ENCODE results near the gene MTLN.
"Not testable (repeated sequence)": the region's sequence is repeated elsewhere in the genome, so short reads cannot be mapped to it uniquely, and the experiment has no call there.

Gene MTLN, protein sequence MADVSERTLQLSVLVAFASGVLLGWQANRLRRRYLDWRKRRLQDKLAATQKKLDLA

DNA sequence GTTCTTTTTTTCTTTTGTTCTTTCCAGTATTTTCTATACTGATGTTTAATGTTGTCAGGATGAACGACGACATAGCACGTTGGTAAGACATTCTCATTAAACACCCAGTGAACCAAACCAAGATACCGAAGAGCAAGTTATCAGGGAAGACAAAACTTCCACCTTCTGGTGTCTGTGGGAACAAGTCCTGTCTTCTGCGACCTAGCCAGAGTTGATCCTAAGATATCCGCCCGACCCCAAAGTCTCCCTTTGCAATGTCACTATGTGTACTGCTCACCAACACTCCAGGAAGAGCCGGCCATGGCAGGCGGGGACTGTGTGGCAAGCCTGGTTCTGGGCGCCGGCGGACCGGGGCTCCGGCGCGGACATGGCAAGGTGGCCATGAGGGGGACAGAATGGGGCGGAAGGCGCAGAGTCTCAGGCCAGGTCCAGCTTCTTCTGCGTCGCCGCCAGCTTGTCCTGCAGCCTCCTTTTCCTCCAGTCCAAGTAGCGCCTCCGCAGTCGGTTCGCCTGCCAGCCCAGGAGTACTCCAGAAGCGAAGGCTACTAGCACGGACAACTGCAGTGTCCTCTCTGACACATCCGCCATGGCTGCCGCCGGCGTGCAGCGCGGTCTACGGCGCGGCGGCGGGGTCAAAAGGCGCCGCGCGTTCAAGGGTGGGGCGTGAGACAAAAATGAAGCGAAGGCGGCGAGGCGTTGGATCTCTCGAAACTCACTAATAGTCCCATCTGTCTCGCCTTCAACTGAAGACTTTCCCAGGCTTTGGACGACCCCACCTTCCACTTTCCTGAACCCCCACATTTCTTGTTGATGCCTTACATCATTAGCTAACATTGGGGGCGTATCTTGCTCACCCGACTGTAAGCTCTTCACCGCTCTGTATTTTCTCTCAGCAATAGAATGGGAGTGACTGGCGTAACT is at the start of gene MTLN:
Gene MTLN (minus strand): TSS at position 610 of the 921 bp plus-strand sequence. CDS start 22 bp downstream, at position 588.
- Histone ChIP-seq H3K4me3 (ENCODE audit: low read depth in 1 of 2, low read length in 2 of 2) (peak within 1 kb of the TSS; percentile 95 to 98), H3K27me3 (ENCODE audit: control insufficient read depth in 1 of 2, insufficient read depth in 2 of 2, low read length in 2 of 2) (peaks cover 0 to 2% of the 10 kb centered on the region in 2 donors), H3K36me3 (ENCODE audit: control insufficient read depth in 1 of 2, insufficient read depth in 2 of 2, low read length in 2 of 2) (peaks cover 0 to 17% of the 10 kb centered on the region in 2 donors), H3K9ac (ENCODE audit: low read depth in 1 of 2, low read length in 2 of 2) (peak within 1 kb of the TSS; percentile 84 to 97), H3K27ac (ENCODE audit: low read depth, low read length) (peak within 1 kb of the TSS; percentile 62), H3K9me3 (ENCODE audit: control insufficient read depth in 1 of 2, low read length in 2 of 2) (no peaks in the 10 kb centered on the region), H3K4me1 (ENCODE audit: control insufficient read depth in 1 of 2, insufficient read depth in 2 of 2, low read length in 2 of 2) (peaks cover 10 to 17% of the 10 kb centered on the region in 2 donors)

DNA sequence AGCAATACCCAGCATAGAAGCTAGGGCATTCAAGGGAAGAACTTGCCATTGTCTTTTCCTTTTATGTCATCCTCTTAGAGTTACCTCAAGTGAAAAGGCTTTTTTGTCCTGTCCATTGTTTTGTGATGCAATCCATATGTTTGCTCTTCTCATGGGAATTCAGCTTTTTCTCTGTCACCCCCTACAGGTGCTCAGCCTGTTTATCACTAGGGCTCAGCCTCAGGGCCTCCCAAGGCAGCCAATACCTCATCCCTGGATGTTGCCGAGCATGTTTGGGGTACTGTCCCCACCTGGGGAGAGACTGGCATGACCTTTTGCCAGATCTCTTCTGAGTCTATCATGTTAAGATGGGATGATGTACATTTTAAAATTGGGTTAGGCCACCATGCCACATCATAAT is 49.6 kb upstream of the MTLN start:
- not testable (repeated sequence) for H3K4me3 ChIP-seq (ENCODE audit: low read depth in 1 of 2, low read length in 2 of 2); H3K27ac ChIP-seq (ENCODE audit: low read depth, low read length); H3K36me3 ChIP-seq (ENCODE audit: control insufficient read depth in 1 of 2, insufficient read depth in 2 of 2, low read length in 2 of 2); H3K9ac ChIP-seq (ENCODE audit: low read depth in 1 of 2, low read length in 2 of 2); H3K4me1 ChIP-seq (ENCODE audit: control insufficient read depth in 1 of 2, insufficient read depth in 2 of 2, low read length in 2 of 2); H3K27me3 ChIP-seq (ENCODE audit: control insufficient read depth in 1 of 2, insufficient read depth in 2 of 2, low read length in 2 of 2); H3K9me3 ChIP-seq (ENCODE audit: control insufficient read depth in 1 of 2, low read length in 2 of 2)

DNA sequence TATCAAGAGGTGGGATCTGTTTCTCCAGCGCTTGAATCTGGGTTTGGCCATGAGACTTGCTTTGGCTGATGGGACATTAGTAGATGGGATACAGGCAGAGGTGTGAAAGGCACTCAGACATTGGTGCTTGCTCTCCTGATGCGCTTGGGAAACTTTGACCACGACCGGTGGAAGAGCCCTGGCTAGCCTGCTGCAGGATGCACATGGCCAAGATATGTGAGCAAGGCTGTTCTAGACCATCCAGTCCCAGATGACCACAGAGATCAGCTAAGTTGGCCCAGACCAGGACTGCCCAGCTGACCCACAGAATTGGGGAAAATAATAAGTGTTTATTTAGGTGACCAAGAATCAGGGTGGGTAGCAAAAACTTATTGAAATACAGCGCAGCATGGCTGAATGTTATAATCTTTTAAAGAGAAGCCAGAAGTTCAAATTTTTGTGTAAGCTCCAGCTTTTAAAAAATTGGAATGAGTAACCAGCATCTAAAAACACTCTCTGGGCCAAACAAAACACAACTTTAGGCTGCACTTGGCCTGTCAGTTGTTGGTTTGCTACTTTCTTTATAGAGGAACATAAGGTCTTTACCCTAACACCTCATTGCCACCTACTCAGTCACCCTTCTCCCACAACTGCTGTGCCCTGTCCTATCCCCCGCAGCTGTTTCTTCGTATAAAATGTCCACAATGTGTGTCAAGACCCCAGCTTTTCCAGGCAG is 35.9 kb upstream of the MTLN start:
- H3K27me3 ChIP-seq (ENCODE audit: control insufficient read depth in 1 of 2, insufficient read depth in 2 of 2, low read length in 2 of 2); H3K4me1 ChIP-seq (ENCODE audit: control insufficient read depth in 1 of 2, insufficient read depth in 2 of 2, low read length in 2 of 2); H3K4me3 ChIP-seq (ENCODE audit: low read depth in 1 of 2, low read length in 2 of 2); H3K9me3 ChIP-seq (ENCODE audit: control insufficient read depth in 1 of 2, low read length in 2 of 2); H3K27ac ChIP-seq (ENCODE audit: low read depth, low read length); H3K36me3 ChIP-seq (ENCODE audit: control insufficient read depth in 1 of 2, insufficient read depth in 2 of 2, low read length in 2 of 2); H3K9ac ChIP-seq (ENCODE audit: low read depth in 1 of 2, low read length in 2 of 2): not testable (repeated sequence)

DNA sequence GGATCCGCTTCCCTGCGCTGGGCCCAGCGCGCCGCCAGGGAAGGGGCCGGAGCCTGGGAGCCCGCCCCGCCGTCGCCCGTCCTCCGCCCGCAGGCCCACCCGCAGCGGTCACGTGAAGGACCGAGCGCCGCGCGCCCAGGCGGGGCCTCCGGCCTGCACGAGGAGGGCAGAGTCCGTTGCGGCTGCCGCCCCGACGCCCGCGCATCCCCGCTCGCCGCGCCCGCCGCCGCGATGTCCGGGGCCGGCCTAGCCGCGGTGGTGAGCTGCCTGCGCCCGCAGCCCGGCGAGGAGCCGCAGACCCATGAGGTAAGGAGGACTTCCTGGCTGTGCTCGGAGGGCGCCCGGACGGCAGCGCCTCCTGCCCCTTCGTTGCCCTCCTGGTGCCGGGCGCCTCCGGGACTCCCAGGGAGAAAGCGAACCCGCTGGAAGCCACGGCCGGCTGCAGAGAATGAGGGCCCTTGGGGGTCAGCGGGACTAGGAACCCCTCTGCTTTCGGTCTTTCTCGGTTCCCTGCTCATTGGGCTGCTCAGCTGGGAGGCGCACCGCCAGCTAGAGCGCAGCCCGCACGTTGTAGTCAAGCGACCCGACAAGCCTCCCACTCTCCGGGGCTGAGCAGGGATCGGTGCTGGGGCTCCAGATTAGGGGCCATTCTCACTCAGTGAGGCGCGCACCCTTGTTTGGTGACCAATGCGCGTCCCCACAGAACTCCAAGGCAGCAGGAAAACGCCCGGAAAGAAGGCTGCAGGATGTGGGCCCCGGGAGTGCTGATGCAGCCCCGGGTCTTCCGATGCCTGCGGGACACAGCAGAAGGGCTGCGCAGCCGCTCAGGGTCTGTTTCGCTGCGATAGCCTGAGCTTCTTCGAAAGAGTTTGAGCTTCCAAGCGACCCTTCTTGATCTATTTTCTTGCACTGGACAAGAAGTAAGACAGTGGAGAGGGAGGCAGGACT is 33.4 kb upstream of the MTLN start:
- not testable (repeated sequence) for H3K4me3 ChIP-seq (ENCODE audit: low read depth in 1 of 2, low read length in 2 of 2); H3K4me1 ChIP-seq (ENCODE audit: control insufficient read depth in 1 of 2, insufficient read depth in 2 of 2, low read length in 2 of 2); H3K36me3 ChIP-seq (ENCODE audit: control insufficient read depth in 1 of 2, insufficient read depth in 2 of 2, low read length in 2 of 2); H3K27ac ChIP-seq (ENCODE audit: low read depth, low read length); H3K9me3 ChIP-seq (ENCODE audit: control insufficient read depth in 1 of 2, low read length in 2 of 2); H3K9ac ChIP-seq (ENCODE audit: low read depth in 1 of 2, low read length in 2 of 2); H3K27me3 ChIP-seq (ENCODE audit: control insufficient read depth in 1 of 2, insufficient read depth in 2 of 2, low read length in 2 of 2)

DNA sequence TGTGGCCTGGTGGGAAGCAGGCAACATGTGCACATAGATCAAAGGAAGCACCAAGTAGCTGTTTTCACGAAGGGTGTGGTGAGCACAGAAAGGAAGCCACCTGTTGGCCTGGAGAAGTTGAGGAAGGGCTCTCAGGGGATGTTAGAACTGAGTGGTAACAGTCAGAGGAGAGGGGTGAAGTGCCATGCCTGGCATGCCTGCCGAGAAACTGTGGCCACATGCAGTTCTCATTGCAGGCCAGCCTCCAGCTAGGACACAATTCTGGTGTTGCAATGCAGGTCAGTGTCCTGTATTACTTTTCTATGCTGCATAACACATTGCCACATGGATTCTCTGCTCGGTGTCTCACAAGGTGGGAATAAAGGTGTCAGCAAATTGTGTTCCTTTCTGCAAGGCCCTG is 30.9 kb upstream of the MTLN start:
- H3K27ac ChIP-seq (ENCODE audit: low read depth, low read length); H3K36me3 ChIP-seq (ENCODE audit: control insufficient read depth in 1 of 2, insufficient read depth in 2 of 2, low read length in 2 of 2); H3K4me3 ChIP-seq (ENCODE audit: low read depth in 1 of 2, low read length in 2 of 2); H3K9ac ChIP-seq (ENCODE audit: low read depth in 1 of 2, low read length in 2 of 2); H3K27me3 ChIP-seq (ENCODE audit: control insufficient read depth in 1 of 2, insufficient read depth in 2 of 2, low read length in 2 of 2); H3K4me1 ChIP-seq (ENCODE audit: control insufficient read depth in 1 of 2, insufficient read depth in 2 of 2, low read length in 2 of 2); H3K9me3 ChIP-seq (ENCODE audit: control insufficient read depth in 1 of 2, low read length in 2 of 2): not testable (repeated sequence)

DNA sequence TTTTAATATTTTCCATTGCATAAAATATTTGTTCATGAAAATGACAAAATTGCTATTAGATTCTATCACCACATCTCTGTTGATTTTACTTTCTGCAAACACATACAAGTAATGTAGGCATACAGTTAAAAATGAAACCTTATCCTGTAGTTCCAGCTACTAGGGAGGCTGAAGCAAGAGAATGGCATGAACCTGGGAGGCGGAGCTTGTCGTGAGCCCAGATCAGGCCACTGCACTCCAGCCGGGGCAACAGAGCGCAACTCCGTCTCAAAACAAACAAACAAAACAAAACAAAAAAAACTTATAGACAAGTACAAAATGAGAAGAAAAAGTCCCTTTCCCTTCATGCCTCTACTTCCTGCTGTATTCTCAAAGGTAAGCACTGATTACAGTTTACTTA is 22.2 kb upstream of the MTLN start:
- not testable (repeated sequence) for H3K36me3 ChIP-seq (ENCODE audit: control insufficient read depth in 1 of 2, insufficient read depth in 2 of 2, low read length in 2 of 2); H3K9me3 ChIP-seq (ENCODE audit: control insufficient read depth in 1 of 2, low read length in 2 of 2); H3K4me1 ChIP-seq (ENCODE audit: control insufficient read depth in 1 of 2, insufficient read depth in 2 of 2, low read length in 2 of 2); H3K27ac ChIP-seq (ENCODE audit: low read depth, low read length); H3K27me3 ChIP-seq (ENCODE audit: control insufficient read depth in 1 of 2, insufficient read depth in 2 of 2, low read length in 2 of 2); H3K4me3 ChIP-seq (ENCODE audit: low read depth in 1 of 2, low read length in 2 of 2); H3K9ac ChIP-seq (ENCODE audit: low read depth in 1 of 2, low read length in 2 of 2)

DNA sequence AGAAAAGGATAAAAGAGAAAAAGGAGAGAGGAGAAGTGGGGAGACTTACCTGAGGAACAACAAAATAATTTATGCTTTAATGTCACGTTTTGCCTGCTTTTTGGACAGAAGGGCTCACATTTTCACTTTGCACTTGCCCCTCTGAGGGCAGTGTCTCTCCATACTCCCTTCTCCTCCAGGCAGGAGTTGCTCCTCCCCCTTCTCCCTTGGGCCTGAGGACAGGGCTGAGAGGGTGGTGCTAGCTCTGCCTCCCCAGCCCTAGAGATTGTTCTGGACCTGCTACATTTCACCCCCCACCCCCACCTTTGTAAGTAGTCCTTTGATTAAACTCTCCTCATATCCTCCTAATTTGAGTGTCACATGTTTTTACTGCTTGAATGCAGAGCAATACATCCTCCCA is 17.5 kb upstream of the MTLN start:
- not testable (repeated sequence) for H3K4me3 ChIP-seq (ENCODE audit: low read depth in 1 of 2, low read length in 2 of 2); H3K36me3 ChIP-seq (ENCODE audit: control insufficient read depth in 1 of 2, insufficient read depth in 2 of 2, low read length in 2 of 2); H3K9ac ChIP-seq (ENCODE audit: low read depth in 1 of 2, low read length in 2 of 2); H3K27ac ChIP-seq (ENCODE audit: low read depth, low read length); H3K4me1 ChIP-seq (ENCODE audit: control insufficient read depth in 1 of 2, insufficient read depth in 2 of 2, low read length in 2 of 2); H3K27me3 ChIP-seq (ENCODE audit: control insufficient read depth in 1 of 2, insufficient read depth in 2 of 2, low read length in 2 of 2); H3K9me3 ChIP-seq (ENCODE audit: control insufficient read depth in 1 of 2, low read length in 2 of 2)

DNA sequence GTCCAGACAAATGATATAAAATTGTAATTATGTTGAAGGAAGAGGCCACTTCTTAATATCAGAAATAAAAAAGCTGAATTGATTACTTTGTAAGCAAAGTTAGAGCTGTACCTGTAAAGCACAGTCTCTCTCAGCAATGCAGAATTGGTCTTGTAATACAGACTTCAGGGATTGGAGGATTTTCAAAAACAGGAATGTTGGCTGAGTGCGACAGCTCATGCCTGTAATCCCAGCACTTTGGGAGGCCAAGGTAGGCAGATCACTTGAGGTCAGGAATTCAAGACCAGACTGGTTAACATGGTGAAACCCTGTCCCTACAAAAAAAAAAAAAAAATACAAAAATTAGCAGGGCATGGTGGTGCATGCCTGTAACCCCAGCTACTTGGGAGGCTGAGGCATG is 10.3 kb upstream of the MTLN start:
- H3K27ac ChIP-seq (ENCODE audit: low read depth, low read length); H3K36me3 ChIP-seq (ENCODE audit: control insufficient read depth in 1 of 2, insufficient read depth in 2 of 2, low read length in 2 of 2); H3K27me3 ChIP-seq (ENCODE audit: control insufficient read depth in 1 of 2, insufficient read depth in 2 of 2, low read length in 2 of 2); H3K9ac ChIP-seq (ENCODE audit: low read depth in 1 of 2, low read length in 2 of 2); H3K9me3 ChIP-seq (ENCODE audit: control insufficient read depth in 1 of 2, low read length in 2 of 2); H3K4me3 ChIP-seq (ENCODE audit: low read depth in 1 of 2, low read length in 2 of 2); H3K4me1 ChIP-seq (ENCODE audit: control insufficient read depth in 1 of 2, insufficient read depth in 2 of 2, low read length in 2 of 2): not testable (repeated sequence)

DNA sequence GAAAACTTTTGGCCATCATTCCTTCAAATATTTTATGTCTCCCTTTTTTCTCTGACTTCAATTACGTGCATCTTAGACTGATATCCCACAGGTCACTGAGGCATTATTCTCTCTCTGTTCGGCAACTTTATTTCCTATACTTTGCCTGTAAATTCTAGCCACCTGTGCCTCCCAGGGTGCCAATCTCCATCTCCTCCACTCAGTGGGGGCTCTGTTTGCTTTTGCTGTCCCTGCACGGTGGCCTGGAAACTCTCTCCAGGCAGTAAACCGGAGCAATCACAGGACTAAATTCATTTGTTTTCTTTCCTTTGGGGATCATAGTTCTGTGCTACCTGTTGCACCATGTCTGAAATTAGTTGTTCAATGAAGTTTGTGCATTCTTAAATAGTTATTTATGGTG is 9.6 kb upstream of the MTLN start:
- no peaks in the 10 kb centered on the region for H3K36me3 ChIP-seq (ENCODE audit: control insufficient read depth in 1 of 2, insufficient read depth in 2 of 2, low read length in 2 of 2)
- H3K4me1 ChIP-seq (ENCODE audit: control insufficient read depth in 1 of 2, insufficient read depth in 2 of 2, low read length in 2 of 2): peaks cover 7 to 9% of the 10 kb centered on the region in 2 donors
- peaks cover 3 to 5% of the 10 kb centered on the region in 2 donors for H3K27me3 ChIP-seq (ENCODE audit: control insufficient read depth in 1 of 2, insufficient read depth in 2 of 2, low read length in 2 of 2)
- H3K27ac ChIP-seq (ENCODE audit: low read depth, low read length): no peak overlapping the region
- H3K9me3 ChIP-seq (ENCODE audit: control insufficient read depth in 1 of 2, low read length in 2 of 2): no peaks in the 10 kb centered on the region
- H3K9ac ChIP-seq (ENCODE audit: low read depth in 1 of 2, low read length in 2 of 2): no peak overlapping the region
- H3K4me3 ChIP-seq (ENCODE audit: low read depth in 1 of 2, low read length in 2 of 2): no peak overlapping the region
